SK-N-SH treated with all-trans-retinoic acid at 6 μM for 48 hours (cell line): ENCODE measurements around the gene MARCOL.

Experiments used
- ATAC-seq: fragments of 200-7000 bp; cut with Tn5 transposase; 3 replicates; pipeline ENCODE4 v1.9.1; 2020; ENCODE audit warnings: mild to moderate bottlenecking, moderate library complexity
- ARNTL ChIP-seq: fragments of 450-650 bp; formaldehyde crosslinking; IDR thresholded peaks from 2 replicates; pipeline ENCODE4 v1.5.0; 2020; ENCODE audit warnings: low read depth, mild to moderate bottlenecking, moderate library complexity, borderline replicate concordance
- BACH2 ChIP-seq: fragments of 250-450 bp; sonication (Bioruptor Pico); IDR thresholded peaks from 2 replicates; pipeline ENCODE4 v1.9.0; 2021; ENCODE audit warnings: mild to moderate bottlenecking, borderline replicate concordance
- CSDC2 ChIP-seq: fragments of 250-450 bp; sonication (Bioruptor Pico); IDR thresholded peaks from 2 replicates; pipeline ENCODE4 v1.5.0; 2020; ENCODE audit warnings: mild to moderate bottlenecking, moderate library complexity
- ESRRG ChIP-seq: fragments of 250-450 bp; sonication (Bioruptor Pico); IDR thresholded peaks from 2 replicates; pipeline ENCODE4 v1.6.1; 2021; ENCODE audit warnings: mild to moderate bottlenecking
- GLIS3 ChIP-seq: fragments of 250-450 bp; sonication (Bioruptor Pico); IDR thresholded peaks from 2 replicates; pipeline ENCODE4 v1.5.0; 2020; ENCODE audit warnings: mild to moderate bottlenecking, moderate library complexity
- ISL1 ChIP-seq: fragments of 250-450 bp; sonication (Bioruptor Pico); IDR thresholded peaks from 2 replicates; pipeline ENCODE4 v2.1.2; 2022; ENCODE audit warnings: mild to moderate bottlenecking, moderate library complexity
- OSR1 ChIP-seq: fragments of 250-450 bp; sonication (Bioruptor Pico); IDR thresholded peaks from 2 replicates; pipeline ENCODE4 v1.8.0; 2022; ENCODE audit warnings: moderate library complexity, mild to moderate bottlenecking, inconsistent platforms
- PPARA ChIP-seq: fragments of 250-450 bp; sonication (Bioruptor Pico); IDR thresholded peaks from 2 replicates; pipeline ENCODE4 v1.5.0; 2020; ENCODE audit warnings: mild to moderate bottlenecking, borderline replicate concordance
- RARB ChIP-seq: fragments of 250-450 bp; sonication (Bioruptor Pico); IDR thresholded peaks from 2 replicates; pipeline ENCODE4 v1.8.0; 2021; ENCODE audit warnings: mild to moderate bottlenecking, moderate library complexity
- SNAI2 ChIP-seq: fragments of 250-450 bp; sonication (Bioruptor Pico); IDR thresholded peaks from 2 replicates; pipeline ENCODE4 v1.5.0; 2020; ENCODE audit warnings: mild to moderate bottlenecking, moderate library complexity
- TCF4 ChIP-seq: fragments of 250-450 bp; sonication (Bioruptor Pico); IDR thresholded peaks from 2 replicates; pipeline ENCODE4 v1.8.0; 2021; ENCODE audit warnings: mild to moderate bottlenecking, moderate library complexity, borderline replicate concordance
- TOX ChIP-seq: fragments of 250-450 bp; sonication (Bioruptor Pico); IDR thresholded peaks from 2 replicates; pipeline ENCODE4 v1.8.0; 2021; ENCODE audit warnings: mild to moderate bottlenecking, moderate library complexity, borderline replicate concordance
- ZC3H10 ChIP-seq: fragments of 250-450 bp; sonication (Bioruptor Pico); IDR thresholded peaks from 2 replicates; pipeline ENCODE4 v1.5.1; 2021; ENCODE audit warnings: mild to moderate bottlenecking, moderate library complexity
- ZFP3 ChIP-seq: fragments of 250-450 bp; sonication (Bioruptor Pico); IDR thresholded peaks from 2 replicates; pipeline ENCODE4 v1.5.0; 2020; ENCODE audit warnings: mild to moderate bottlenecking, moderate library complexity
- ZFP30 ChIP-seq: fragments of 450-650 bp; formaldehyde crosslinking; IDR thresholded peaks from 2 replicates; pipeline ENCODE4 v1.5.0; 2022; ENCODE audit warnings: mild to moderate bottlenecking, moderate library complexity
- ZNF565 ChIP-seq: fragments of 450-650 bp; formaldehyde crosslinking; conservative IDR thresholded peaks from 2 replicates; pipeline ENCODE4 v1.5.0; 2020; ENCODE audit warnings: low read depth, mild to moderate bottlenecking, moderate library complexity
- ZNF70 ChIP-seq: fragments of 450-650 bp; formaldehyde crosslinking; IDR thresholded peaks from 2 replicates; pipeline ENCODE4 v1.5.0; 2020; ENCODE audit warnings: mild to moderate bottlenecking, moderate library complexity
- ZNF8 ChIP-seq: fragments of 450-650 bp; formaldehyde crosslinking; IDR thresholded peaks from 2 replicates; pipeline ENCODE4 v1.5.0; 2020; ENCODE audit warnings: mild to moderate bottlenecking, moderate library complexity
- TF ChIP-seq, protein P1 (sequence below): fragments of 250-450 bp; sonication (Bioruptor Pico); IDR thresholded peaks from 2 replicates; pipeline ENCODE4 v1.8.0; 2020; ENCODE audit warnings: mild to moderate bottlenecking, moderate library complexity, borderline replicate concordance
- TF ChIP-seq, protein P2 (sequence below): fragments of 250-450 bp; sonication (Bioruptor Pico); IDR thresholded peaks from 2 replicates; pipeline ENCODE4 v1.5.0; 2020; ENCODE audit warnings: mild to moderate bottlenecking, moderate library complexity
- TF ChIP-seq, protein P3 (sequence below): fragments of 250-450 bp; sonication (Bioruptor Pico); IDR thresholded peaks from 2 replicates; pipeline ENCODE4 v1.5.1; 2021; ENCODE audit warnings: mild to moderate bottlenecking, moderate library complexity
- TF ChIP-seq, protein P4 (sequence below): fragments of 250-450 bp; sonication (Bioruptor Pico); IDR thresholded peaks from 2 replicates; pipeline ENCODE4 v1.8.0; 2021; ENCODE audit warnings: low read depth, mild to moderate bottlenecking, moderate library complexity, borderline replicate concordance

Gene MARCOL

DNA sequence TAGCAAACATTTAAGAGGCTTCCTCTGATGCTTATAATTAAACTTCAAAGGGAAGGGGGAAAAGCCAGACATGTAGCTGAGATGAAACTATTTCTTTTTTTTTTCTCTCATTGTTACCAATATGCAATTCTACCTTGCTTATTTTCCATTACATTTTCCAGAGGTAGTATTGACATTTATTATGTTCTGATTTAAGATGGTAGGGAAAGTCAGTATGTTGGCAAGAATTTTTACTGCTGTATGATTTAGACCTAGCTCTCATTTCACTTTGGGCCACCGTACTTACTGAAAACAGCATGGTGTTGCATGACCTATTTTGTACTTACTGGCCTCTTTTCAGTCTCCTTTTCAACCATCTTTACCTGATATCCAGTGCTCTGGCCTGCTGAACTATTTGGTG is 45.1 kb upstream of the MARCOL start:
- TF ChIP-seq CSDC2 (no peak), ZNF8 (no peak), ZFP30 (CRISPR knock-in tag) (no peak), ZNF565 (CRISPR knock-in tag) (no peak), GLIS3 (CRISPR knock-in tag) (no peak), TOX (CRISPR knock-in tag) (no peak), PPARA (no peak), ARNTL (CRISPR knock-in tag) (no peak), BACH2 (no peak), ZNF70 (CRISPR knock-in tag) (no peak), ESRRG (CRISPR knock-in tag) (no peak), RARB (CRISPR knock-in tag) (no peak), ZC3H10 (CRISPR knock-in tag) (no peak), ISL1 (CRISPR knock-in tag) (no peak), SNAI2 (CRISPR knock-in tag) (no peak), ZFP3 (CRISPR knock-in tag) (no peak), TCF4 (CRISPR knock-in tag) (no peak)
- TF ChIP-seq, protein P1, sequence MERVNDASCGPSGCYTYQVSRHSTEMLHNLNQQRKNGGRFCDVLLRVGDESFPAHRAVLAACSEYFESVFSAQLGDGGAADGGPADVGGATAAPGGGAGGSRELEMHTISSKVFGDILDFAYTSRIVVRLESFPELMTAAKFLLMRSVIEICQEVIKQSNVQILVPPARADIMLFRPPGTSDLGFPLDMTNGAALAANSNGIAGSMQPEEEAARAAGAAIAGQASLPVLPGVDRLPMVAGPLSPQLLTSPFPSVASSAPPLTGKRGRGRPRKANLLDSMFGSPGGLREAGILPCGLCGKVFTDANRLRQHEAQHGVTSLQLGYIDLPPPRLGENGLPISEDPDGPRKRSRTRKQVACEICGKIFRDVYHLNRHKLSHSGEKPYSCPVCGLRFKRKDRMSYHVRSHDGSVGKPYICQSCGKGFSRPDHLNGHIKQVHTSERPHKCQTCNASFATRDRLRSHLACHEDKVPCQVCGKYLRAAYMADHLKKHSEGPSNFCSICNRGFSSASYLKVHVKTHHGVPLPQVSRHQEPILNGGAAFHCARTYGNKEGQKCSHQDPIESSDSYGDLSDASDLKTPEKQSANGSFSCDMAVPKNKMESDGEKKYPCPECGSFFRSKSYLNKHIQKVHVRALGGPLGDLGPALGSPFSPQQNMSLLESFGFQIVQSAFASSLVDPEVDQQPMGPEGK (CRISPR knock-in tag): no peak
- TF ChIP-seq, protein P2, sequence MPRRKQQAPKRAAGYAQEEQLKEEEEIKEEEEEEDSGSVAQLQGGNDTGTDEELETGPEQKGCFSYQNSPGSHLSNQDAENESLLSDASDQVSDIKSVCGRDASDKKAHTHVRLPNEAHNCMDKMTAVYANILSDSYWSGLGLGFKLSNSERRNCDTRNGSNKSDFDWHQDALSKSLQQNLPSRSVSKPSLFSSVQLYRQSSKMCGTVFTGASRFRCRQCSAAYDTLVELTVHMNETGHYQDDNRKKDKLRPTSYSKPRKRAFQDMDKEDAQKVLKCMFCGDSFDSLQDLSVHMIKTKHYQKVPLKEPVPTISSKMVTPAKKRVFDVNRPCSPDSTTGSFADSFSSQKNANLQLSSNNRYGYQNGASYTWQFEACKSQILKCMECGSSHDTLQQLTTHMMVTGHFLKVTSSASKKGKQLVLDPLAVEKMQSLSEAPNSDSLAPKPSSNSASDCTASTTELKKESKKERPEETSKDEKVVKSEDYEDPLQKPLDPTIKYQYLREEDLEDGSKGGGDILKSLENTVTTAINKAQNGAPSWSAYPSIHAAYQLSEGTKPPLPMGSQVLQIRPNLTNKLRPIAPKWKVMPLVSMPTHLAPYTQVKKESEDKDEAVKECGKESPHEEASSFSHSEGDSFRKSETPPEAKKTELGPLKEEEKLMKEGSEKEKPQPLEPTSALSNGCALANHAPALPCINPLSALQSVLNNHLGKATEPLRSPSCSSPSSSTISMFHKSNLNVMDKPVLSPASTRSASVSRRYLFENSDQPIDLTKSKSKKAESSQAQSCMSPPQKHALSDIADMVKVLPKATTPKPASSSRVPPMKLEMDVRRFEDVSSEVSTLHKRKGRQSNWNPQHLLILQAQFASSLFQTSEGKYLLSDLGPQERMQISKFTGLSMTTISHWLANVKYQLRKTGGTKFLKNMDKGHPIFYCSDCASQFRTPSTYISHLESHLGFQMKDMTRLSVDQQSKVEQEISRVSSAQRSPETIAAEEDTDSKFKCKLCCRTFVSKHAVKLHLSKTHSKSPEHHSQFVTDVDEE (CRISPR knock-in tag): no peak
- TF ChIP-seq, protein P3, sequence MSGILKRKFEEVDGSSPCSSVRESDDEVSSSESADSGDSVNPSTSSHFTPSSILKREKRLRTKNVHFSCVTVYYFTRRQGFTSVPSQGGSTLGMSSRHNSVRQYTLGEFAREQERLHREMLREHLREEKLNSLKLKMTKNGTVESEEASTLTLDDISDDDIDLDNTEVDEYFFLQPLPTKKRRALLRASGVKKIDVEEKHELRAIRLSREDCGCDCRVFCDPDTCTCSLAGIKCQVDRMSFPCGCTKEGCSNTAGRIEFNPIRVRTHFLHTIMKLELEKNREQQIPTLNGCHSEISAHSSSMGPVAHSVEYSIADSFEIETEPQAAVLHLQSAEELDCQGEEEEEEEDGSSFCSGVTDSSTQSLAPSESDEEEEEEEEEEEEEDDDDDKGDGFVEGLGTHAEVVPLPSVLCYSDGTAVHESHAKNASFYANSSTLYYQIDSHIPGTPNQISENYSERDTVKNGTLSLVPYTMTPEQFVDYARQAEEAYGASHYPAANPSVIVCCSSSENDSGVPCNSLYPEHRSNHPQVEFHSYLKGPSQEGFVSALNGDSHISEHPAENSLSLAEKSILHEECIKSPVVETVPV (CRISPR knock-in tag): no peak
- no peak for ATAC-seq

DNA sequence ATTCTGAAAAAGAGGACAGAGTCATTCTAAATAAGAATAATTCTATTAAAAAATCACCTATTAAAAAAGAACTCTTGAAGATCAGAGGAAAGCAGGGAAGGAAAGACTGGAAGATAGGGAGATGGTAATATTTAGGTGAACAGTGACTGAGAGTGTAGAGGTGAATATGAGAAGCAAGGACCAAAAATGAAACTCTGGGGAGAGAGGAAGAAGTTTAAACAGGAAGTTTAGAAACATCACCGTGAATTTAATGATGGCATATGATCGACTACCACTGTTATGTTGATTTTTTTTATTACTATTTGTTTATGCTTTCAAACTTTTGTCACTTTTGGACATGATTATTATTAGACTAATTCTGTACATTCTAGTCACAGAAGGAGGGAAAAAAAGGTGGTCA is 37.2 kb upstream of the MARCOL start:
- TF ChIP-seq CSDC2 (no peak), TCF4 (CRISPR knock-in tag) (no peak)
- ATAC-seq: no peak

DNA sequence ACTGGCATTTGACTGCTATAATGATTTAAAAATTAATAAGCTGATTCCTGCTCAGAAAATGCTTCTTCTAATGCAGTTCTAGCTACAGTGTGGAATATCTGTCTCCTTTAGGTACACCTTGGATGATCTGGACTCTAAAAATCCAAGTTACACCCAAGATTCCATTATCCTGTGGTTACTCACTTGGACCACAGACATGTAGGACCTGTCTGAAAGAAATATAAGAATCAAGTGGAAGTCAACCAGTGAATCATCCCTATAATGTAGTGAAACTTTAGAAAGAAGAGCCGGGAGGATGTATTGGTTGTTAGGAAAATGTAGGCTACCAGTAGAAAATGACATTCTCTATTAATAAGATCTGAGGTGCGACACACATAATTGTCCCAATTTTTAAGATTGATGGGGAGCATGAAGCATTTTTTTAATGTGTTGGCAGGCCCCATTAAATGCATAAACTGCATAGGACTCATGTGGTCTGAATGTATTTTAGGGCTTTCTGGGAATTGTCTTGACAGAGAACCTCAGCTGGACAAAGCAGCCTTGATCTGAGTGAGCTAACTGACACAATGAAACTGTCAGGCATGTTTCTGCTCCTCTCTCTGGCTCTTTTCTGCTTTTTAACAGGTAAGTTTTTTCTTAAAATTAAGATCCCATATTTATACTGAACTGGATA is 35.7 kb upstream of the MARCOL start, which contains the start of gene SPINK6:
Gene SPINK6, plus strand, starts transcription at position 512 of the 673 bp plus-strand sequence. Its CDS starts 55 bp downstream, at position 567.
- ATAC-seq: no peak

More for the DNA sequence above, 35.7 kb upstream of the MARCOL start, which contains the start of gene SPINK6:
- TF ChIP-seq BACH2: no peak
- TF ChIP-seq ZNF8: no peak
- no peak for TF ChIP-seq ZFP30 (CRISPR knock-in tag)
- no peak for TF ChIP-seq ZFP3 (CRISPR knock-in tag)
- TF ChIP-seq TOX (CRISPR knock-in tag): no peak
- TF ChIP-seq ZNF70 (CRISPR knock-in tag): no peak
- TF ChIP-seq OSR1 (CRISPR knock-in tag): no peak
- TF ChIP-seq ISL1 (CRISPR knock-in tag): no peak
- TF ChIP-seq CSDC2: no peak
- TF ChIP-seq PPARA: no peak
- TF ChIP-seq, protein P1 (CRISPR knock-in tag): no peak
- no peak for TF ChIP-seq TCF4 (CRISPR knock-in tag)
- TF ChIP-seq, protein P2 (CRISPR knock-in tag): no peak
- TF ChIP-seq ZC3H10 (CRISPR knock-in tag): no peak
- TF ChIP-seq, protein P3 (CRISPR knock-in tag): no peak
- TF ChIP-seq, protein P4, sequence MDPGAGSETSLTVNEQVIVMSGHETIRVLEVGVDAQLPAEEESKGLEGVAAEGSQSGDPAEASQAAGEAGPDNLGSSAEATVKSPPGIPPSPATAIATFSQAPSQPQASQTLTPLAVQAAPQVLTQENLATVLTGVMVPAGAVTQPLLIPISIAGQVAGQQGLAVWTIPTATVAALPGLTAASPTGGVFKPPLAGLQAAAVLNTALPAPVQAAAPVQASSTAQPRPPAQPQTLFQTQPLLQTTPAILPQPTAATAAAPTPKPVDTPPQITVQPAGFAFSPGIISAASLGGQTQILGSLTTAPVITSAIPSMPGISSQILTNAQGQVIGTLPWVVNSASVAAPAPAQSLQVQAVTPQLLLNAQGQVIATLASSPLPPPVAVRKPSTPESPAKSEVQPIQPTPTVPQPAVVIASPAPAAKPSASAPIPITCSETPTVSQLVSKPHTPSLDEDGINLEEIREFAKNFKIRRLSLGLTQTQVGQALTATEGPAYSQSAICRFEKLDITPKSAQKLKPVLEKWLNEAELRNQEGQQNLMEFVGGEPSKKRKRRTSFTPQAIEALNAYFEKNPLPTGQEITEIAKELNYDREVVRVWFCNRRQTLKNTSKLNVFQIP (CRISPR knock-in tag): no peak
- TF ChIP-seq RARB (CRISPR knock-in tag): no peak
- TF ChIP-seq ESRRG (CRISPR knock-in tag): no peak
- no peak for TF ChIP-seq ZNF565 (CRISPR knock-in tag)
- TF ChIP-seq SNAI2 (CRISPR knock-in tag): no peak
